ENCODE measurements around the gene MAP2. TPM values are rescaled to one million over a fixed set of nuclear protein-coding genes. Genes with fewer than 3 reads are reported as not detected.

The MAP2 gene
- total RNA-seq, 4 donors from 2014 or later, result 73.8 to 211 (median 122) TPM

DNA sequence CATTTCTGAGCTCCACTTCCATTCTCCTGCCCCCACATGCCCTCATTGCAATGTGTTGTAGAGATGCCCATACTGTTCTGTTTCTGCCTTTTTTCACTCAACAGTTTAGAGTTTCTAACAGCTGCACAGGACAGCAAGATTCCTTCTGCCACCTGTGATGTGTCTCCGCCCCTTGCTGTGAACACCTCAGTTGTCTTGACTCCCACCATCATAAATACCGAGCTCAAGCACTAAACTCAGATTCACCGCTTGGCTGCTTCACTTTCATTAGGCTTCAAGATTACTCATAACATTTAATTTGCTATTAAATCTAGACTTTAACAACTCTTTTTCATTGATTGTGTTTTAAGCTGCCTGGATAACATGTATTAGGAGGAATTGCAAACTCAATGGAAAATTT, 141.0 kb downstream of the MAP2 start:
- DNase-seq, result no peak

DNA sequence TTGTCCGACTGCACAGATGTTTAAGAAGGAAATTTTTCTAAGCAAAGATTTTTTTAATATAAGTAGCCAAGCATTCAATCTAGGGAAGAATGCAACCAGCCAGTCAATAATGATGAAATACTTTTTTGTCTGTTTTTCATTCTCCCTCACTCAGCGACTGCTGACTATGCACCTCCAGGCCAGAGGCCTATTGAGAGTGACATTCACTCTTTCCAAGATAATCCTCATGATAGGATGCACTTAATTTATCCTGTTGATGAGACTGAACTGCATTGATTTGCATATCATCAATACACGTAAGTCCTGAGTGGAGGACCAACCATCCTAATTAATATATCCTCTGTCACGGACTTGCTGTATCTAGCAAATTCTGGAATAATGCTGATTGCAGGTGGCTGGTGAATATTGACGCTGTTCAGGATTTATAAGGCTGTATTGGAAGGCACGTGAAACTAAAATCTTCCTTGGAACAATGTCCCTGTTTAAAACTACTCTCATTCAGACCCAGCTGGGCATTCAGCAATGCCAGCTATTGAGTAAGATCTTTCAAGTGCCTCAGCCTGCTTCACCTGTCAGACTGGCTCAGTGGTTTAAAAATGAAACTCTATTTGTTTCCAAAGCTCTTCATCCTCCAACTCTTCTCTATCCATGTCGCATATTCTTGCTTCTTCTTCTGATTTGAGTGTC, 142.2 kb downstream of the MAP2 start:
- H3K9me3 ChIP-seq, result no peaks in the 10 kb centered on the region
- peaks cover 0 to 11% of the 10 kb centered on the region in 2 donors for H3K4me1 ChIP-seq
- H3K4me3 ChIP-seq (replicated peaks in 1 of 3), result no peak overlapping the region
- intact Hi-C loops (cut with DNase I), result no loop called here
- TF ChIP-seq, protein P1, sequence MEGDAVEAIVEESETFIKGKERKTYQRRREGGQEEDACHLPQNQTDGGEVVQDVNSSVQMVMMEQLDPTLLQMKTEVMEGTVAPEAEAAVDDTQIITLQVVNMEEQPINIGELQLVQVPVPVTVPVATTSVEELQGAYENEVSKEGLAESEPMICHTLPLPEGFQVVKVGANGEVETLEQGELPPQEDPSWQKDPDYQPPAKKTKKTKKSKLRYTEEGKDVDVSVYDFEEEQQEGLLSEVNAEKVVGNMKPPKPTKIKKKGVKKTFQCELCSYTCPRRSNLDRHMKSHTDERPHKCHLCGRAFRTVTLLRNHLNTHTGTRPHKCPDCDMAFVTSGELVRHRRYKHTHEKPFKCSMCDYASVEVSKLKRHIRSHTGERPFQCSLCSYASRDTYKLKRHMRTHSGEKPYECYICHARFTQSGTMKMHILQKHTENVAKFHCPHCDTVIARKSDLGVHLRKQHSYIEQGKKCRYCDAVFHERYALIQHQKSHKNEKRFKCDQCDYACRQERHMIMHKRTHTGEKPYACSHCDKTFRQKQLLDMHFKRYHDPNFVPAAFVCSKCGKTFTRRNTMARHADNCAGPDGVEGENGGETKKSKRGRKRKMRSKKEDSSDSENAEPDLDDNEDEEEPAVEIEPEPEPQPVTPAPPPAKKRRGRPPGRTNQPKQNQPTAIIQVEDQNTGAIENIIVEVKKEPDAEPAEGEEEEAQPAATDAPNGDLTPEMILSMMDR (IDR thresholded peaks at IDR 0.05), result no peak
- no peak for TF ChIP-seq POLR2A (IDR thresholded peaks at IDR 0.05)
- 71 to 77% methylated on average over 7 of the region's 7 CpGs for WGBS, 2 donors
- DNase-seq, result peak; percentile 53 to 63
- H3K27ac ChIP-seq, result peak overlapping the region in 1 of 3 donors; percentile 45
- no peaks in the 10 kb centered on the region for H3K27me3 ChIP-seq
- H3K36me3 ChIP-seq, result no peaks in the 10 kb centered on the region

More for the DNA sequence above, 141.0 kb downstream of the MAP2 start:
- no peak overlapping the region for H3K27ac ChIP-seq
- WGBS, 2 donors, result 88 to 90% methylated on average over 3 of the region's 3 CpGs
- no peak overlapping the region for H3K4me3 ChIP-seq (replicated peaks in 1 of 3)
- H3K36me3 ChIP-seq, result no peaks in the 10 kb centered on the region
- no peaks in the 10 kb centered on the region for H3K27me3 ChIP-seq
- H3K4me1 ChIP-seq, result peaks cover 0 to 11% of the 10 kb centered on the region in 2 donors
- TF ChIP-seq, protein P1 (IDR thresholded peaks at IDR 0.05), result no peak
- no peak for TF ChIP-seq POLR2A (IDR thresholded peaks at IDR 0.05)
- H3K9me3 ChIP-seq, result no peaks in the 10 kb centered on the region
- intact Hi-C loops (cut with DNase I), result no loop called here

DNA sequence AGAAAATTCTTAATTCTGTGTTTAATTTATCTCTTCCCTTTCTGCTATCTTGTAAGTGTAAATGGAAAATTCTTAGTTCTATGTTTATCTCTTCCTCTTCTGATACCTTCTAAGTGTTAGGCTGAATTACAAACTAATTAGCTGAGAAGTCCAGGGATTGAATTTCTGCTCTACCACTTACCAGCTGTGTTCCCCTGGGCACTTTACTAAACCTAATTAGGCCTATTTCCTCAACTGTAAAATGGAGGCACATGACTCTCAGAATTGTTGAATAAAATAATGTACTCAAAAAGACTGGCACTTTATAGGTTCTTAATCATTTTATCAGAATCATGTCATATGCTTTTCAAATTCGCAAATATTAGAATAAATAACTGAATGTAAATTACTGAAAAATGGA, 146.3 kb downstream of the MAP2 start:
- Histone ChIP-seq H3K27ac (no peak overlapping the region), H3K36me3 (no peaks in the 10 kb centered on the region), H3K4me3 (replicated peaks in 1 of 3) (no peak overlapping the region), H3K4me1 (peaks cover 0 to 11% of the 10 kb centered on the region in 2 donors), H3K27me3 (no peaks in the 10 kb centered on the region), H3K9me3 (no peaks in the 10 kb centered on the region)
- no peak for TF ChIP-seq POLR2A (IDR thresholded peaks at IDR 0.05)
- TF ChIP-seq, protein P1 (IDR thresholded peaks at IDR 0.05), result no peak
- no peak for DNase-seq
- WGBS, 2 donors, result 94 to 97% methylated on average over 1 of the region's 1 CpG
- intact Hi-C loops (cut with DNase I), result no loop called here

DNA sequence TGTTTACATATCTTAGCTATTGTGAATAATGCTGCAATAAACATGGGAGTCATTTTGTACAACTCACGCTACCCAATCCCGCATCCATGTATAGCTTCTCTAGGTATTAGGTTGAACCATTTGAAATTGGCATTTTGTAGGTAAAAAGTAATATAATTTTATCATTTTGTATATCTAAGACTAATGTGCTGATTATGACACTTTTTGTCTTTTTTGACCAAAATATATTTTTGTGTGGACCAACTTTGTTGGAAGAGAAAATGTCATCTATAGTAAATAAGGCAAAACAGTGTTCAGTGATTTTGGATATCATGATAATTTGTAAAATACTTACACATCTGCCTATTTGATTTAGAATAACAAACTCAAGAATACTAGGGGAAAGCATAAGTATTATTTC, 150.7 kb downstream of the MAP2 start:
- H3K4me3 ChIP-seq (replicated peaks in 1 of 3), result no peak overlapping the region
- H3K9me3 ChIP-seq, result no peaks in the 10 kb centered on the region
- no peaks in the 10 kb centered on the region for H3K36me3 ChIP-seq
- H3K27me3 ChIP-seq, result no peaks in the 10 kb centered on the region
- no peak for DNase-seq
- TF ChIP-seq, protein P1 (IDR thresholded peaks at IDR 0.05), result no peak
- TF ChIP-seq POLR2A (IDR thresholded peaks at IDR 0.05), result no peak
- intact Hi-C loops (cut with DNase I), result no loop called here
- H3K27ac ChIP-seq, result no peak overlapping the region
- no peaks in the 10 kb centered on the region for H3K4me1 ChIP-seq
- WGBS, 2 donors, result 95 to 99% methylated on average over 2 of the region's 2 CpGs
